Endothelial cell (in vitro differentiated cells): ENCODE results near the gene STK10. TPM values are rescaled to one million over a fixed set of nuclear protein-coding genes. Genes with fewer than 3 reads are reported as not detected.

ENCODE experiments used
- DNase-seq: peaks from one replicate; pipeline ENCODE4 v3.0.0; 2021; ENCODE audit warnings: low spot score
- H3K27ac Mint-ChIP-seq: one replicate; pipeline ENCODE4 v1.8.0; 2021; ENCODE audit warnings: mixed read lengths, inconsistent platforms; ENCODE audit not compliant: unreplicated experiment
- H3K27me3 Mint-ChIP-seq: one replicate; pipeline ENCODE4 v1.8.0; 2021; ENCODE audit warnings: mild to moderate bottlenecking, moderate library complexity, mixed read lengths, inconsistent platforms; ENCODE audit not compliant: unreplicated experiment
- H3K36me3 Mint-ChIP-seq: one replicate; pipeline ENCODE4 v1.8.0; 2021; ENCODE audit warnings: mild to moderate bottlenecking, low read depth, mixed read lengths, inconsistent platforms; ENCODE audit not compliant: unreplicated experiment
- H3K4me1 Mint-ChIP-seq: one replicate; pipeline ENCODE4 v1.8.0; 2021; ENCODE audit warnings: mild to moderate bottlenecking, mixed read lengths, inconsistent platforms; ENCODE audit not compliant: unreplicated experiment
- H3K4me3 Mint-ChIP-seq: one replicate; pipeline ENCODE4 v1.8.0; 2021; ENCODE audit warnings: mild to moderate bottlenecking, mixed read lengths, inconsistent platforms; ENCODE audit not compliant: unreplicated experiment
- H3K9me3 Mint-ChIP-seq: one replicate; pipeline ENCODE4 v1.8.0; 2021; ENCODE audit warnings: mixed read lengths, inconsistent platforms; ENCODE audit not compliant: unreplicated experiment
- total RNA-seq: library from RNA; stranded (reverse); fragmentation: NEBNext Ultra II Directional; extraction: Animal tissue kit (Norgen Biotek cat#: 25700); gene quantifications from one replicate; pipeline ENCODE4 v1.2.1, GENCODE V29; 2021; ENCODE audit not compliant: unreplicated experiment
- TF ChIP-seq, protein P1 (sequence below): fragments of 200-600 bp; sonication (generic); IDR thresholded peaks from one replicate; pipeline ENCODE4 v1.5.0; 2021; ENCODE audit warnings: antibody characterized with exemption; ENCODE audit not compliant: unreplicated experiment

Gene STK10
- total RNA-seq, 1 donor from 2014 or later, result 69.3 TPM

- Mint-ChIP-seq H3K9me3 (no peaks in the 10 kb centered on the region), H3K36me3 (peaks cover 56% of the 10 kb centered on the region), H3K27me3 (peaks cover 4% of the 10 kb centered on the region), H3K4me3 (no peak overlapping the region), H3K27ac (no peak overlapping the region), H3K4me1 (no peaks in the 10 kb centered on the region)
- peak; percentile 24 for DNase-seq
- TF ChIP-seq, protein P1, sequence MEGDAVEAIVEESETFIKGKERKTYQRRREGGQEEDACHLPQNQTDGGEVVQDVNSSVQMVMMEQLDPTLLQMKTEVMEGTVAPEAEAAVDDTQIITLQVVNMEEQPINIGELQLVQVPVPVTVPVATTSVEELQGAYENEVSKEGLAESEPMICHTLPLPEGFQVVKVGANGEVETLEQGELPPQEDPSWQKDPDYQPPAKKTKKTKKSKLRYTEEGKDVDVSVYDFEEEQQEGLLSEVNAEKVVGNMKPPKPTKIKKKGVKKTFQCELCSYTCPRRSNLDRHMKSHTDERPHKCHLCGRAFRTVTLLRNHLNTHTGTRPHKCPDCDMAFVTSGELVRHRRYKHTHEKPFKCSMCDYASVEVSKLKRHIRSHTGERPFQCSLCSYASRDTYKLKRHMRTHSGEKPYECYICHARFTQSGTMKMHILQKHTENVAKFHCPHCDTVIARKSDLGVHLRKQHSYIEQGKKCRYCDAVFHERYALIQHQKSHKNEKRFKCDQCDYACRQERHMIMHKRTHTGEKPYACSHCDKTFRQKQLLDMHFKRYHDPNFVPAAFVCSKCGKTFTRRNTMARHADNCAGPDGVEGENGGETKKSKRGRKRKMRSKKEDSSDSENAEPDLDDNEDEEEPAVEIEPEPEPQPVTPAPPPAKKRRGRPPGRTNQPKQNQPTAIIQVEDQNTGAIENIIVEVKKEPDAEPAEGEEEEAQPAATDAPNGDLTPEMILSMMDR, result peak; percentile 65
Measured at GRCh38 chr5:172059661-172060100, 128.3 kb downstream of the STK10 start.

- Mint-ChIP-seq H3K9me3 (no peaks in the 10 kb centered on the region), H3K4me3 (no peak overlapping the region), H3K27ac (no peak overlapping the region), H3K36me3 (peaks cover 50% of the 10 kb centered on the region), H3K4me1 (no peaks in the 10 kb centered on the region), H3K27me3 (no peaks in the 10 kb centered on the region)
- no peak for DNase-seq
- TF ChIP-seq, protein P1, result no peak
Measured at GRCh38 chr5:172058088-172058487, 129.9 kb downstream of the STK10 start.

DNA sequence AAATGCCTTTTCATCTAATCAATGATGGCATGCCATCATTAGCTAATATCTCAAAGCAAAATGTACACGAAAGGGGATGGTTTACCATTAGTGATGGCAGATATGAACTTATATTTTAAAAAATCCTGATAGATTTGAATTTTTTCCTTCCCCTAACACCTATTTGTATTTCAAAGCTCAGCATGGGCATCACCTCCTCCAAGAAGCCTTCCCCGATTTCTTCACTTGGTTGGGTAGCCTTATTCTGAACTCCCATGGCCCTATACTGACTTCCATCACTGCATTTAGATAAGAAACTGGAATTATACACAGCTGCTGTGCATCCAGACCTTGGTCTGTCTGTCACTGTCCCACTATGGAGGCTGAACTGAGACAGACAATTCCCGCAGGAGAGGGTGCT lies 132.0 kb downstream of the STK10 start:
- DNase-seq, result no peak
- TF ChIP-seq, protein P1, result no peak
- peaks cover 3% of the 10 kb centered on the region for H3K27me3 Mint-ChIP-seq
- H3K27ac Mint-ChIP-seq, result no peak overlapping the region
- H3K4me1 Mint-ChIP-seq, result no peaks in the 10 kb centered on the region
- no peak overlapping the region for H3K4me3 Mint-ChIP-seq
- H3K36me3 Mint-ChIP-seq, result peaks cover 49% of the 10 kb centered on the region
- H3K9me3 Mint-ChIP-seq, result no peaks in the 10 kb centered on the region

DNA sequence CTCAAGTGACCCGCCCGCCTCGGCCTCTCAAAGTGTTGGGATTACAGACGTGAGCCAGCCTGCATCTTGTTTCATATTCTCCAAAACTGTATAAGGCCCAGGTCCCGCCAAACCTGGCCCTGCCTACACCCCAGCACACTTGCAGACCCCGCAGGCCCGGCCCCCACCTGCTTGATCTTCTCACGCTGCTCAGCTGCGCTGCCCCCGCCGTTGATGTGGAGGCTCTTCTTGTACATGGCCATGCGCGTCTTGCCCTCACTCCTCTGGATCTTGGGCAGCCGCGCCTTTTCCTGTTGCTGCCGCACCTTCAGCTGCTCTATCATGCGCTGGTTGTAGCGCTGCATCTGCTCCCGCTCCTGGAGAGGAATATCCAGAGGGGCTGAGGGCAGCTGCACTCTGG lies 132.6 kb downstream of the STK10 start:
- H3K9me3 Mint-ChIP-seq, result no peaks in the 10 kb centered on the region
- H3K27ac Mint-ChIP-seq, result no peak overlapping the region
- TF ChIP-seq, protein P1, result no peak
- H3K4me1 Mint-ChIP-seq, result no peaks in the 10 kb centered on the region
- H3K36me3 Mint-ChIP-seq, result peaks cover 46% of the 10 kb centered on the region
- peaks cover 3% of the 10 kb centered on the region for H3K27me3 Mint-ChIP-seq
- DNase-seq, result no peak
- peak overlapping the region; percentile 15 for H3K4me3 Mint-ChIP-seq

DNA sequence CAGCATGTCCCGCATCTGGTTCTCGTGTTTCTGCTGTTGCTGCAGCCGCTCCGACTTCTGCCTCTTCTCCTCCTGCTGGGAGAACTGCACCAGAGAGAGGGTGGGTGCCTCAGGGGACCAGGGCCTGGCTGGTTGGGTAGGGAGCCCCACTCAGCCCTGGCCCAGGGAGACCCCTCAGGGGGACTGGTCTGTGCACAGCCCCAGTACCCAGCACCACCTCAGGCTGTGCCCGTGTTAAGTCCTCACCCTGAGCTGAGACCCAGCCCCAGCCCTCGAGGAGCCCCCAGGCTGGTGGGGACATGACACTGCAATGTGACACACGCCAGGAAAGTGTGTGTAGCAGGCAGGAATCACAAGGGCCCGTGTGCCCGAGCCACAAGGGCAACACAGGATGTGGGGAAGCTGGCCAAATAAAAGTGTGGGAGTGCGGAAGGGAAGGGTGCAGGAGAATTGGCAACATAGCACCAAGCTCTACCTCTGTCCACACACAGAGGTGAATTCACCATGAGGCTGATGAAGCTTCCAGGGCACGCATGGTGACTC lies 133.3 kb downstream of the STK10 start:
- H3K36me3 Mint-ChIP-seq, result peaks cover 50% of the 10 kb centered on the region
- DNase-seq, result no peak
- no peak overlapping the region for H3K27ac Mint-ChIP-seq
- no peaks in the 10 kb centered on the region for H3K9me3 Mint-ChIP-seq
- TF ChIP-seq, protein P1, result no peak
- H3K4me3 Mint-ChIP-seq, result no peak overlapping the region
- H3K4me1 Mint-ChIP-seq, result peaks cover 3% of the 10 kb centered on the region
- H3K27me3 Mint-ChIP-seq, result peaks cover 3% of the 10 kb centered on the region
